T-cell (primary cell): Measurements from ENCODE around the gene TTBK1. TPM values are rescaled to one million over a fixed set of nuclear protein-coding genes. Genes with fewer than 3 reads are reported as not detected.

Experiments
- ATAC-seq, 4 experiments: fragments of 200-7000 bp in 3 of 4; fragments of 150-1000 bp in 1 of 4; cut with Tn5 transposase; replicated peaks in 1 of 4; 1 replicate in 3 of 4; 2 replicates in 1 of 4; pipeline ENCODE4 v1.10.0; 2021; ENCODE audit warnings: moderate library complexity in 3 of 4, mild to moderate bottlenecking in 2 of 4, moderate number of reproducible peaks in 1 of 4
- CTCF ChIA-PET, 2 donors: fragments of 300-600 bp; sonication (Branson Sonifier 250); formaldehyde crosslinking; loops; one replicate each; lab custom pipeline; 2022; ENCODE audit warnings: antibody characterized with exemption in 2 of 2; lab: Charles Lee
- POLR2A ChIA-PET, 2 donors: fragments of 300-600 bp; sonication (Branson Sonifier 250); formaldehyde crosslinking; loops; one replicate each; lab custom pipeline; 2022; ENCODE audit warnings: antibody characterized with exemption in 2 of 2; lab: Charles Lee
- DNase-seq, 35 experiments: peaks; one replicate each; pipeline versions ENCODE4 v3.0.0 to v3.0.0-alpha.2; 2013 to 2023
- H3K27ac ChIP-seq: one replicate; pipeline ENCODE4 v1.5.1; 2013; ENCODE audit warnings: low read length
- H3K27me3 ChIP-seq, 2 experiments: replicated peaks in 1 of 2; 1 replicate in 1 of 2; 2 replicates in 1 of 2; pipeline versions ENCODE4 v1.6.1 to v1.7.0; 2013; ENCODE audit warnings: low read length in 1 of 2, mixed read lengths in 1 of 2; ENCODE audit not compliant: control insufficient read depth in 2 of 2, insufficient read depth in 2 of 2; ENCODE audit errors: extremely low read depth in 1 of 2
- H3K36me3 ChIP-seq, 2 donors: 1 replicate in 1 of 2; 2 replicates in 1 of 2; pipeline versions ENCODE4 v1.6.1 to v1.7.0; 2013; ENCODE audit warnings: low read length in 1 of 2; ENCODE audit not compliant: control insufficient read depth in 2 of 2, insufficient read depth in 1 of 2; ENCODE audit errors: extremely low read depth in 1 of 2
- H3K4me1 ChIP-seq, 2 experiments: 1 replicate in 1 of 2; 2 replicates in 1 of 2; pipeline versions ENCODE4 v1.6.1 to v1.7.0; 2013; ENCODE audit warnings: low read length in 2 of 2, mixed read lengths in 1 of 2; ENCODE audit not compliant: insufficient read depth in 2 of 2, control insufficient read depth in 1 of 2; ENCODE audit errors: extremely low read depth in 1 of 2
- H3K4me3 ChIP-seq, 2 donors: 1 replicate in 1 of 2; 2 replicates in 1 of 2; pipeline versions ENCODE4 v1.5.1 to v1.7.0; 2013; ENCODE audit warnings: mild to moderate bottlenecking in 2 of 2, low read length in 1 of 2, moderate library complexity in 1 of 2; ENCODE audit not compliant: control insufficient read depth in 1 of 2; ENCODE audit errors: extremely low read depth in 1 of 2
- H3K9me3 ChIP-seq: 2 replicates; pipeline ENCODE4 v1.7.0; 2013
- H3K27ac Mint-ChIP-seq, 2 donors: one replicate each; pipeline ENCODE4 v1.8.0; 2020 to 2021; ENCODE audit warnings: mild to moderate bottlenecking in 2 of 2, mixed read lengths in 2 of 2
- H3K27me3 Mint-ChIP-seq, 2 donors: one replicate each; pipeline ENCODE4 v1.8.0; 2021 to 2022; ENCODE audit warnings: mixed read lengths in 2 of 2
- H3K36me3 Mint-ChIP-seq: one replicate; pipeline ENCODE4 v1.8.0; 2021; ENCODE audit warnings: mixed read lengths
- H3K4me1 Mint-ChIP-seq, 3 donors: one replicate each; pipeline ENCODE4 v1.8.0; 2020 to 2022; ENCODE audit warnings: mixed read lengths in 3 of 3, mild to moderate bottlenecking in 1 of 3
- H3K4me3 Mint-ChIP-seq, 3 donors: one replicate each; pipeline ENCODE4 v1.8.0; 2020 to 2022; ENCODE audit warnings: mild to moderate bottlenecking in 3 of 3, mixed read lengths in 3 of 3, moderate library complexity in 3 of 3
- H3K9me3 Mint-ChIP-seq, 3 donors: one replicate each; pipeline ENCODE4 v1.8.0; 2020 to 2022; ENCODE audit warnings: mixed read lengths in 3 of 3
- WGBS: methylation state at CpG from one replicate; pipeline ENCODE4 v1.1.5; 2013; ENCODE audit warnings: missing lambda C conversion rate; ENCODE audit not compliant: insufficient coverage; 5-methylcytosine and 5-hydroxymethylcytosine counted together
- total RNA-seq, 35 experiments: library from RNA in 6 of 35; stranded (reverse) in 6 of 35; fragments of 120-200 nt in 1 of 35; gene quantifications; one replicate each; pipeline versions ENCODE4 v1.2.1 to v1.2.4 and lab custom pipeline; 2013 to 2026

The TTBK1 gene
- total RNA-seq, 5 donors from 2014 or later (not counting 1 experiment from before 2014, with no cell fraction given) = 0.03 to 0.07 TPM; not detected in 3

DNA sequence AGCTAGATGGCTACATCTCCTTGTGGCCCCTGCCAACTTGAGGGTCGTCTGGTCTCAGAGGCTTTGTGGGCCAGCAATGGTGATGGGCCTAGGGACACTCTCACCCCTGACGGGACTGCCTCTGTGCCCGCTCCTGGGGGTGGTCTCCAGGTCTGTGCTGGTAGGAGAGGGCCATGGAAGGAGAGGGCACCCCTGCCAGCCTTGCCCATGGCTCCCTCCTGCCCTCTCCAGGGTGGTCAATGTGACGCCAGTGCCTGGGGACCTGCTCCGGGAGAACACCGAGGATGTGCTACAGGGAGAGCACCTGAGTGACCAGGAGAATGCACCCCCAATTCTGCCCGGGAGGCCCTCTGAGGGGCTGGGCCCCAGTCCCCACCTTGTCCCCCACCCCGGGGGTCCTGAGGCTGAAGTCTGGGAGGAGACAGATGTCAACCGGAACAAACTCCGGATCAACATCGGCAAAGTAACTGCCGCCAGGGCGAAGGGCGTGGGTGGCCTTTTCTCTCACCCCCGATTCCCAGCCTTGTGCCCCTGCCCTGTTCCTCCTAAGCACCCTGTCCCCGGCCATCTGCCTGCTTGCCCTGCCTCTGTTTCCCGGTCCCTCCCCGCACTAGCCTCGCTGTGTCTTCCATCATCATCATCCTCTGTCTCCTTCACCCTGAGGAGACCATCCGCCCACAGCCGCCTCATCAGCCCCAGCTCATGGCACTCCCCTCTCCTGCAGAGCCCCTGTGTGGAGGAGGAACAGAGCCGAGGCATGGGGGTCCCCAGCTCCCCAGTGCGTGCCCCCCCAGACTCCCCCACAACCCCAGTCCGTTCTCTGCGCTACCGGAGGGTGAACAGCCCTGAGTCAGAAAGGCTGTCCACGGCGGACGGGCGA, 15.8 kb downstream of the TTBK1 start:
- Mint-ChIP-seq H3K27ac (no peak overlapping the region), H3K4me1 (peaks cover 1 to 6% (median 1%) of the 10 kb centered on the region in 3 donors), H3K4me3 (no peak overlapping the region), H3K36me3 (no peaks in the 10 kb centered on the region), H3K9me3 (no peaks in the 10 kb centered on the region), H3K27me3 (peaks cover 5 to 12% of the 10 kb centered on the region in 2 donors)
- peaks cover 0 to 37% of the 10 kb centered on the region in 2 experiments for H3K27me3 ChIP-seq
- H3K4me3 ChIP-seq = no peak overlapping the region
- peaks cover 0 to 6% of the 10 kb centered on the region in 2 experiments for H3K4me1 ChIP-seq
- DNase-seq (no peak), ATAC-seq (no peak)
- CTCF ChIA-PET = interaction anchor here in 1 of 2 donors (0.6 kb wide), 1 partner anchor 50 kb away, joined by 3 read pairs; no protein-coding TSS in a partner anchor
- no peak overlapping the region for H3K27ac ChIP-seq
- no peaks in the 10 kb centered on the region for H3K36me3 ChIP-seq
- no peaks in the 10 kb centered on the region for H3K9me3 ChIP-seq
- 91% methylated on average over 20 of the region's 30 CpGs for WGBS
- POLR2A ChIA-PET = no interaction called here

DNA sequence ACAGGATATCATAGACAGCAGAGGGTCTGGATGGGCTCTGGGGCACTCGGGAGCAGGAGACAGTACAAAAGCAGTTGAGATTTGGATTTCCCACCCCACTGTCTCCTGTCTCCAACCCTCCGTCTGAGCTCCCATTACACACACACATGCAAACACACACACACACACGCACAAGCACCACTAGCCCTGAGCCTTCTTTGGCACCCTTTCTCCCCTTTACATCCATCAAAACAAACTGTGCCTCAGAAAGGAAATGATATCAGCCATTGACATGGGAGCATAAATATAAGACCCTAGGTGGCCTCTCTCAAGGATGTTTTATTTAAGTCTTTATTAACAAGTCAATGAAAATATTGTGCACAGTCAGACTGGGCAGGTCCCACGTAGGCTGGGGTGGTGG, 17.5 kb downstream of the TTBK1 start:
- Mint-ChIP-seq H3K9me3 (no peaks in the 10 kb centered on the region), H3K27me3 (peaks cover 3 to 6% of the 10 kb centered on the region in 2 donors), H3K4me3 (no peak overlapping the region), H3K4me1 (peaks cover 1 to 6% (median 1%) of the 10 kb centered on the region in 3 donors), H3K27ac (no peak overlapping the region), H3K36me3 (no peaks in the 10 kb centered on the region)
- H3K4me1 ChIP-seq = peaks cover 0 to 6% of the 10 kb centered on the region in 2 experiments
- ATAC-seq (no peak), DNase-seq (no peak)
- H3K4me3 ChIP-seq = no peak overlapping the region
- H3K27me3 ChIP-seq = peaks cover 0 to 35% of the 10 kb centered on the region in 2 experiments
- H3K27ac ChIP-seq = no peak overlapping the region
- ChIA-PET CTCF (interaction anchor here (0.5 to 0.6 kb wide), 2 partner anchors 196 to 217 kb away, joined by 3 read pairs; partner anchors contain the start of gene TJAP1 (in 1 of the 2)), POLR2A (no interaction called here)
- H3K9me3 ChIP-seq = no peaks in the 10 kb centered on the region
- H3K36me3 ChIP-seq = no peaks in the 10 kb centered on the region
- 86% methylated on average over 1 of the region's 4 CpGs for WGBS

DNA sequence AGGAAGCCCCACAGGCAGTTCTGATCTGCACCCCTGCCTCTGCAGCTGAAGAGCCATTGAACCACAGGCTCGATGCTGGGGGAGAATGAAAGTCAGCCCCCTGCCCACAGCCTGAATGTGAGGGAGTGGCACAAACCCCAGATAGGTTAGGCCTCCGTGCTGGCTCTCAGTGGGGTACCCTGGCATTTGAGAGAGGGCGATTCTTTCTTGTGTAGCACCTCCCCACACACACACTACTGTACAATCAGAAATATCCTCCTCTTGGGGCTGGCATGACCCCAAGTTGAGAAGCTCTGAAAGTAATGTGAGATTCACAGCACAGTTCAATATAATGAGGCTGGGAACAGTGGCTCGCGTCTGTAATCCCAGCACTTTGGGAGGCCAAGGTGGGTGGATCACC, 17.9 kb downstream of the TTBK1 start:
- POLR2A ChIA-PET = no interaction called here
- H3K4me1 Mint-ChIP-seq = peaks cover 1 to 6% (median 1%) of the 10 kb centered on the region in 3 donors
- peaks cover 3 to 6% of the 10 kb centered on the region in 2 donors for H3K27me3 Mint-ChIP-seq
- no peak for ATAC-seq
- peaks cover 0 to 33% of the 10 kb centered on the region in 2 experiments for H3K27me3 ChIP-seq
- DNase-seq = no peak
- H3K4me3 Mint-ChIP-seq = no peak overlapping the region
- peaks cover 0 to 6% of the 10 kb centered on the region in 2 experiments for H3K4me1 ChIP-seq
- no peak overlapping the region for H3K27ac Mint-ChIP-seq
- no peak overlapping the region for H3K4me3 ChIP-seq
- no CpG with 5 or more reads among the region's 5 CpGs for WGBS
- H3K27ac ChIP-seq = no peak overlapping the region
- no peaks in the 10 kb centered on the region for H3K9me3 ChIP-seq
- no peaks in the 10 kb centered on the region for H3K9me3 Mint-ChIP-seq
- no peaks in the 10 kb centered on the region for H3K36me3 Mint-ChIP-seq
- CTCF ChIA-PET = interaction anchor here in 1 of 2 donors (0.6 kb wide), 1 partner anchor 195 kb away, joined by 3 read pairs; no protein-coding TSS in a partner anchor
- H3K36me3 ChIP-seq = no peaks in the 10 kb centered on the region

DNA sequence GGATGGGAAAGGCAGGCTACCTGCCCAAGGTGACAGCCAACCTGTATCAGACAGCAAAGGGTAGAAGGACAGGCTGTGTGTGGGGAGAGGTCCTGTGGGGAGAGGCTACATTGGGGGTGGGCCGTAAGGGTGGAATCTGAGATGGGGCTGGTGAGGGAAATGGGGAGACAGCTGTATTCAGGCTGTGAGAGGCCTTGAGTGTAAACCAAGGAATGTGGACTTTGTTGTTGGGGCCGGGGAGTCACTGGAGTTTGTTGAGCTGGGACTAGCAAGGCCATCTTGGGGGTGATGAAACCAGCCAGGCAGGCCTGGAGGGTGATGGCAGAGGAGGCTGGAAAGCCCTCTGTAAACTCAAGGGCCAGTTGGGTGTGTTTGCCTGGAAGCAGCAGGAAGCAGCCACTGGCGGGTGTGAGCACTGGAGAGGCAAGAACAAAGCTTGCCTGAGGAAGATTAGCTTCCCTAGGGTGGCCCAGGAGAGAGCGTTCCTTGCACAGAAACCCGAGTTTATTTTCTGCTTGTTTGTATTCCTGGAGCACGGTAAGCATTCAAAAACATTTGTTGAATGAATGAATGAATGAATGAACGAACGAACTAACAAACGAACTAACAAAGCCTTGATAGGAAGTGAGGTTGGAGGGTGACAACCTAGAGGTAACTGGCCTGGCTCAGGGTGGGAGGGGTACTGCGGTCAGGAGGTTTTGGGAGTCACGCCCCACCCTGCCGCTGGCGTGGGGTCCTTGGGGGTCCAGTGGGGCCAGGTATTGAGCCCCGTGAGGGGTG, 18.9 kb downstream of the TTBK1 start:
- Histone ChIP-seq H3K4me3 (no peak overlapping the region), H3K9me3 (no peaks in the 10 kb centered on the region), H3K4me1 (peaks cover 0 to 6% of the 10 kb centered on the region in 2 experiments), H3K27ac (no peak overlapping the region), H3K27me3 (peaks cover 0 to 26% of the 10 kb centered on the region in 2 experiments), H3K36me3 (no peaks in the 10 kb centered on the region)
- ATAC-seq (no peak), DNase-seq (no peak)
- Mint-ChIP-seq H3K9me3 (no peaks in the 10 kb centered on the region), H3K27ac (no peak overlapping the region), H3K27me3 (peaks cover under 1 to 6% of the 10 kb centered on the region in 2 donors), H3K36me3 (no peaks in the 10 kb centered on the region), H3K4me1 (peaks cover 1 to 6% (median 1%) of the 10 kb centered on the region in 3 donors), H3K4me3 (no peak overlapping the region)
- 91% methylated on average over 14 of the region's 14 CpGs for WGBS
- CTCF ChIA-PET = interaction anchor here (0.6 to 0.8 kb wide), 4 partner anchors 10 to 361 kb away, joined by 3 to 6 read pairs (median 3); no protein-coding TSS in a partner anchor
- POLR2A ChIA-PET = no interaction called here

DNA sequence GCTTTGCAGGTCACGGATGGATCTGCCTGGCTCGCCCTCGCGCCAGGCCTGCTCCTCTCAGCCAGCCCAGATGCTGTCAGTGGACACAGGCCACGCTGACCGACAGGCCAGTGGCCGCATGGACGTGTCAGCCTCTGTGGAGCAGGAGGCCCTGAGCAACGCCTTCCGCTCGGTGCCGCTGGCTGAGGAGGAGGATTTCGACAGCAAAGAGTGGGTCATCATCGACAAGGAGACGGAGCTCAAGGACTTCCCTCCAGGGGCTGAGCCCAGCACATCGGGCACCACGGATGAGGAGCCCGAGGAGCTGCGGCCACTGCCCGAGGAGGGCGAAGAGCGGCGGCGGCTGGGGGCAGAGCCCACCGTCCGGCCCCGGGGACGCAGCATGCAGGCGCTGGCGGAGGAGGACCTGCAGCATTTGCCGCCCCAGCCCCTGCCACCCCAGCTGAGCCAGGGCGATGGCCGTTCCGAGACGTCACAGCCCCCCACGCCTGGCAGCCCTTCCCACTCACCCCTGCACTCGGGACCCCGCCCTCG, 19.6 kb downstream of the TTBK1 start:
- ChIA-PET CTCF (interaction anchor here in 1 of 2 donors (0.5 to 1.6 kb wide), 5 partner anchors 10 to 385 kb away, joined by 3 to 5 read pairs (median 4); no protein-coding TSS in a partner anchor), POLR2A (no interaction called here)
- H3K9me3 Mint-ChIP-seq = no peaks in the 10 kb centered on the region
- ATAC-seq (no peak), DNase-seq (no peak)
- H3K36me3 Mint-ChIP-seq = no peaks in the 10 kb centered on the region
- H3K4me3 Mint-ChIP-seq = no peak overlapping the region
- no peaks in the 10 kb centered on the region for H3K9me3 ChIP-seq
- peaks cover 0 to 22% of the 10 kb centered on the region in 2 experiments for H3K27me3 ChIP-seq
- WGBS = 95% methylated on average over 25 of the region's 39 CpGs
- H3K27me3 Mint-ChIP-seq = peaks cover 0 to 7% of the 10 kb centered on the region in 2 donors
- H3K4me1 ChIP-seq = peaks cover 0 to 6% of the 10 kb centered on the region in 2 experiments
- H3K4me3 ChIP-seq = no peak overlapping the region
- no peak overlapping the region for H3K27ac Mint-ChIP-seq
- H3K27ac ChIP-seq = no peak overlapping the region
- H3K4me1 Mint-ChIP-seq = peaks cover 1 to 6% (median 1%) of the 10 kb centered on the region in 3 donors
- H3K36me3 ChIP-seq = no peaks in the 10 kb centered on the region
